Activated CD8-positive, alpha-beta T cell treated with anti-CD3 and anti-CD28 coated beads for 36 hours (primary cell): ENCODE results near the gene PQBP1. TPM values are rescaled to one million over a fixed set of nuclear protein-coding genes. Genes with fewer than 3 reads are reported as not detected.
A peak's percentile ranks its signal among the peaks of the same experiment; 100 is the strongest.

Experiments used
- ATAC-seq: fragments of 200-7000 bp; cut with Tn5 transposase; one replicate; pipeline ENCODE4 v1.10.0; 2021; ENCODE audit warnings: mild to moderate bottlenecking, moderate library complexity
- CTCF ChIA-PET: fragments of 350-600 bp; sonication (Branson Sonifier 250); formaldehyde crosslinking; loops from one replicate; lab custom pipeline; 2021; ENCODE audit warnings: antibody characterized with exemption; lab: Charles Lee
- POLR2A ChIA-PET: fragments of 350-600 bp; sonication (Branson Sonifier 250); formaldehyde crosslinking; loops from one replicate; lab custom pipeline; 2021; ENCODE audit warnings: antibody characterized with exemption; lab: Charles Lee
- DNase-seq: peaks from one replicate; pipeline ENCODE4 v3.0.0-alpha.2; 2020
- H3K27ac Mint-ChIP-seq: one replicate; pipeline ENCODE4 v1.8.0; 2021; ENCODE audit warnings: mild to moderate bottlenecking, mixed read lengths
- H3K27me3 Mint-ChIP-seq: one replicate; pipeline ENCODE4 v1.8.0; 2021; ENCODE audit warnings: mixed read lengths
- H3K36me3 Mint-ChIP-seq: one replicate; pipeline ENCODE4 v1.8.0; 2021; ENCODE audit warnings: low read depth, mixed read lengths
- H3K4me1 Mint-ChIP-seq: one replicate; pipeline ENCODE4 v1.8.0; 2021; ENCODE audit warnings: low read depth, mixed read lengths
- H3K4me3 Mint-ChIP-seq: one replicate; pipeline ENCODE4 v1.8.0; 2021; ENCODE audit warnings: mild to moderate bottlenecking, moderate library complexity, mixed read lengths
- H3K9me3 Mint-ChIP-seq: one replicate; pipeline ENCODE4 v1.8.0; 2021; ENCODE audit warnings: mixed read lengths
- CTCF ChIP-seq: fragments of 200-600 bp; IDR thresholded peaks from one replicate; pipeline ENCODE4 v1.8.0; 2022; ENCODE audit warnings: antibody characterized with exemption, mild to moderate bottlenecking
- intact Hi-C: fragments of 100-400 bp; cut with micrococcal nuclease; formaldehyde crosslinking; loops from one replicate; pipeline ENCODE4 v1.10.0; 2022
- total RNA-seq, 2 experiments: library from RNA; stranded (reverse); gene quantifications; one replicate each; pipeline ENCODE4 v1.2.3, GENCODE V29; 2021

PQBP1 gene
- total RNA-seq, 2 experiments from 2014 or later, result 63.9 to 66.5 TPM

GRCh38 chrX:48920718-48921104 lies 23.0 kb downstream of the PQBP1 start:
- DNase-seq (no peak), ATAC-seq (no peak)
- intact Hi-C loops, result no loop called here
- CTCF ChIA-PET, result interaction anchor here (0.8 kb wide), 1 partner anchor 25 kb away, joined by 3 read pairs; no protein-coding TSS in a partner anchor
- Mint-ChIP-seq H3K27me3 (no peaks in the 10 kb centered on the region), H3K36me3 (peaks cover 61% of the 10 kb centered on the region), H3K9me3 (no peaks in the 10 kb centered on the region), H3K4me3 (peak overlapping the region; percentile 96), H3K27ac (peak overlapping the region; percentile 98), H3K4me1 (peaks cover 46% of the 10 kb centered on the region)
- POLR2A ChIA-PET, result interaction anchor here (0.8 to 8.2 kb wide), 5 partner anchors 9 to 19 kb away, joined by 3 to 172 read pairs (median 7); partner anchors contain the start of gene SLC35A2
- no peak for TF ChIP-seq CTCF

GRCh38 chrX:48923771-48924170 lies 26.0 kb downstream of the PQBP1 start:
- peak overlapping the region; percentile 81 for H3K27ac Mint-ChIP-seq
- ATAC-seq (no peak), DNase-seq (no peak)
- peaks cover 53% of the 10 kb centered on the region for H3K4me1 Mint-ChIP-seq
- TF ChIP-seq CTCF, result no peak
- H3K4me3 Mint-ChIP-seq, result no peak overlapping the region
- POLR2A ChIA-PET, result interaction anchor here (8.2 kb wide), 1 partner anchor 16 kb away, joined by 172 read pairs; no protein-coding TSS in a partner anchor
- intact Hi-C loops, result no loop called here
- H3K9me3 Mint-ChIP-seq, result no peaks in the 10 kb centered on the region
- no peaks in the 10 kb centered on the region for H3K27me3 Mint-ChIP-seq
- peaks cover 35% of the 10 kb centered on the region for H3K36me3 Mint-ChIP-seq
- CTCF ChIA-PET, result no interaction called here

- no peaks in the 10 kb centered on the region for H3K9me3 Mint-ChIP-seq
- peaks cover 33% of the 10 kb centered on the region for H3K36me3 Mint-ChIP-seq
- peaks cover 53% of the 10 kb centered on the region for H3K4me1 Mint-ChIP-seq
- TF ChIP-seq CTCF, result no peak
- H3K27me3 Mint-ChIP-seq, result no peaks in the 10 kb centered on the region
- intact Hi-C loops, result no loop called here
- ATAC-seq (no peak), DNase-seq (peak; percentile 52)
- CTCF ChIA-PET, result no interaction called here
- H3K4me3 Mint-ChIP-seq, result no peak overlapping the region
- POLR2A ChIA-PET, result interaction anchor here (8.2 kb wide), 1 partner anchor 15 kb away, joined by 172 read pairs; no protein-coding TSS in a partner anchor
- peak overlapping the region; percentile 81 for H3K27ac Mint-ChIP-seq
Observed at GRCh38 chrX:48924270-48924669, 26.5 kb downstream of the PQBP1 start.

GRCh38 chrX:48927123-48927522 lies 29.4 kb downstream of the PQBP1 start:
- Mint-ChIP-seq H3K4me3 (no peak overlapping the region), H3K36me3 (peaks cover 27% of the 10 kb centered on the region), H3K27me3 (no peaks in the 10 kb centered on the region), H3K4me1 (peaks cover 33% of the 10 kb centered on the region), H3K27ac (no peak overlapping the region), H3K9me3 (no peaks in the 10 kb centered on the region)
- ChIA-PET POLR2A (interaction anchor here (0.6 to 1.9 kb wide), 3 partner anchors 11 to 30 kb away, joined by 3 to 11 read pairs (median 3); partner anchors contain the start of gene OTUD5), CTCF (interaction anchor here (1.2 kb wide), 1 partner anchor 10 kb away, joined by 3 read pairs; no protein-coding TSS in a partner anchor)
- no peak for TF ChIP-seq CTCF
- no peak for DNase-seq
- no peak for ATAC-seq
- intact Hi-C loops, result no loop called here

DNA sequence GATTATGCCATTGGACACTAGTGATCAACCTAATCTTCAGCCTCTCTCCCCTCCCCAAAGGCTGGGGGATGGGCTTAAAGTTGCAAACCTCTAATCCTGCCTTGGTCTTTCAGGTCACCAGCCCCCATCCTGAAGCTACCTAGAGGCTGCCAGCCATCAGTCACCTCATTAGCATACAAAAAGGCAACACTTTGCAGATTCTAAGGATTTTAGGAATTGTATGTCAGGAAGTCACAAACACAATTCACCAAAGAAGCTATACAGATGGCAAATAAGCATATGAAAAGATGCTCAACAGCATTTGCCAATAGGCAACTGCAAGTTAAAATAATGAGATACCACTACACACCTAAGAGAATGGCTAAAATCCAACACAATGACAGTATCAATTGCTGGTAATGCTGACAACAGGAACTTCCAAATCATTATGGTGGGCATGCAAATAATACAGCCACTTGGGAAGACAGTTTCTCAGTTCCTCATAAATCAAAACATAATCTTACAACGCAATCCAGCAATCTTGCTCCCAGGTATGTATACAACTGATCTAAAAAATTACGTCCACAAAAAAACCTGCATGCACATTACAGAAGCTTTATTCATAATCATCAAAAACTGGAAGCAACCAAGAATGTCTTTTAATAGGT lies 30.1 kb downstream of the PQBP1 start:
- Mint-ChIP-seq H3K27ac (no peak overlapping the region), H3K4me1 (peaks cover 28% of the 10 kb centered on the region), H3K4me3 (no peak overlapping the region), H3K36me3 (peaks cover 28% of the 10 kb centered on the region), H3K27me3 (no peaks in the 10 kb centered on the region), H3K9me3 (no peaks in the 10 kb centered on the region)
- DNase-seq (no peak), ATAC-seq (no peak)
- intact Hi-C loops, result no loop called here
- TF ChIP-seq CTCF, result no peak
- ChIA-PET CTCF (interaction anchor here (1.2 kb wide), 1 partner anchor 9 kb away, joined by 3 read pairs; no protein-coding TSS in a partner anchor), POLR2A (interaction anchor here (0.7 to 1.9 kb wide), 3 partner anchors 8 to 29 kb away, joined by 3 to 11 read pairs (median 5); partner anchors contain the start of gene OTUD5)
